ENCODE results near the gene NHP2. TPM values are rescaled to one million over a fixed set of nuclear protein-coding genes. Genes with fewer than 3 reads are reported as not detected.

Gene NHP2
- total RNA-seq, 4 donors from 2014 or later: 104 to 161 (median 138) TPM

- no peak for TF ChIP-seq CTCF (IDR thresholded peaks at IDR 0.05; ENCODE audit: low read depth)
These were observed 39.8 kb downstream of the NHP2 start for GRCh38 chr5:178113841-178114324.

DNA sequence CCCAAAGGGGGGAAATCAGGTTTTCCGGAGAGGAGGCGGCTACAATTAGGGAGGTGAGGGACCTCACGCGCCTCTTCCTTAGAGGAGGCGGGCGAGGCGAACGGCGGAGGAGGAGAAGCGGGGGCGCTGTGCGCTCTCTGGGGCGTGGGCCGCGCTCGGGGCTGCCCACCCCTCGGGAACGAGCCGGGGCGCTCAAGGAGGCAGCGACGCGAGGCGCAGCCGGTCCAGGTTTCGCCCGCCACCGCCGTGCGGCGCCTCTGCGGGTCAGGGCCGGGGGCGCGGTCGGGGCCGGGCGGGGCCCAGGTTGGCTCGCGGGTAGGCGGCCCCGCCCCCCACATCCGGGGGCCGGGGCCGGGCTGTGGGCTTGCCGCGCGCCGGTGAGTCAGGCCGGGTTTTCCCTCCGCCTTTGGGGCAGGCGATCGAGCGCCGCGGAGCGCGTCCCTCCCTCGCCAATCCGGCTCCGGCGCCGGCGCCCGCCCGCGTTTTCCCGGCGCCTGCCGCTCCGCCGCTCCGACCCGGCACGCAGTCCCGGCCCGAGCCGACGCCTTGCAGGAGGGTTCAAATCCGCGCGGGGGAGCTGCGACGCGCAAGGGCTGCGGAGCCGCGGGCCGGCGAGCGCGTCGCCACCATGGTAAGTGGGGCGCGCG is 40.4 kb downstream of the NHP2 start, which contains the start of gene N4BP3:
TSS of gene N4BP3 (plus strand) at position 392 of the 647 bp plus-strand sequence. CDS start 6,052 bp downstream, outside the sequence.
- TF ChIP-seq CTCF (IDR thresholded peaks at IDR 0.05; ENCODE audit: low read depth): no peak

GRCh38 chr5:178112545-178112944 is 41.1 kb downstream of the NHP2 start:
- no peak for TF ChIP-seq CTCF (IDR thresholded peaks at IDR 0.05; ENCODE audit: low read depth)

GRCh38 chr5:178111925-178112324 is 41.8 kb downstream of the NHP2 start:
- TF ChIP-seq CTCF (IDR thresholded peaks at IDR 0.05; ENCODE audit: low read depth): no peak

DNA sequence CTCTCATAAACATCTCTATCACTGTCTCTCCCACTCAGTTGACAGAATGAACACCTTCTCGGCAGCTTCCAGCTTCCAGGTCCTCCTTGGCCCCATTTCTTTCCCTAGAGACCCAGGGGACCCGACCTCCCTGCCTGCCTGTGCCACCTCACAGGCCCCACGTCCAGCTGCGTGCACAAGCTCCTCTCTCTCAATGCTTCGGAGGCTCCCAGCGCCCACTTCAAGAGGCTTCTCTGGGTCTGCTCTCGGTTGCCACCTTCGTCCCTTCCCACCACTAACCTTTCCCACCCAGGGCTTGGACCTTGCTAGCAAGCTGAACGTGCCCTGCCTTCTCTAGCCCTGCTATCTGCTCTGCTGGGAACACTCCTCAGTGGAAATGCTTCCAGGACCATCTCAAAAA is 43.2 kb downstream of the NHP2 start:
- no peak for TF ChIP-seq CTCF (IDR thresholded peaks at IDR 0.05; ENCODE audit: low read depth)

- no peak for TF ChIP-seq CTCF (IDR thresholded peaks at IDR 0.05; ENCODE audit: low read depth)
These were observed 44.7 kb downstream of the NHP2 start for GRCh38 chr5:178108966-178109365.

- TF ChIP-seq CTCF (IDR thresholded peaks at IDR 0.05; ENCODE audit: low read depth): no peak
These were observed 45.2 kb downstream of the NHP2 start for GRCh38 chr5:178108446-178108845.

All from subcutaneous adipose tissue (tissue), 4 donors.